NK-92 treated with Interleukin-12 subunit alpha and Interleukin-12 subunit beta, amount 100 ng/mL, for 24 hours (cell line): ENCODE results near the gene DCAF12.
"Not testable (repeated sequence)": the region's sequence is repeated elsewhere in the genome, so short reads cannot be mapped to it uniquely, and the experiment has no call there.

Source experiments
- DNase-seq: peaks from one replicate; lab custom pipeline; 2025; lab: John Stamatoyannopoulos, UW

Gene DCAF12

DNA sequence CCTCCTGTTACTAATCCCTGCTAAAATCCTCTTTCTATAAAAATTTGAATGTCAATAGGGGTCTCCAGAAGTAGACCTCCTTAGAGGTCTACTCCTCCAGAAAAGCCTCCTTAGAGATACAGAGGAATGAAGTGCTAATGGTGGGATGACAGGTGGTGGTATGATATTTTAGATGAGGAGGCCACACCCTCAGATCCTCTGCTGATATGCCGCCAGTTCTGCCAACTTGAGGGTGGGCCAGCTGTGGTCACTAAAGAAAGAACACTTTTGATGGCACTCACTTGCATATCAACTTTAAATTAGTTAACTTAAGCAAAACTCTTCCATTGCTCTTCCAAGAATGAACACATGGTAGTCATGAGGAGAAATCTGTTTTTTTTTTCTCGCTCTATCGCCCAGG lies 61.0 kb downstream of the DCAF12 start:
- DNase-seq, result no peak

DNA sequence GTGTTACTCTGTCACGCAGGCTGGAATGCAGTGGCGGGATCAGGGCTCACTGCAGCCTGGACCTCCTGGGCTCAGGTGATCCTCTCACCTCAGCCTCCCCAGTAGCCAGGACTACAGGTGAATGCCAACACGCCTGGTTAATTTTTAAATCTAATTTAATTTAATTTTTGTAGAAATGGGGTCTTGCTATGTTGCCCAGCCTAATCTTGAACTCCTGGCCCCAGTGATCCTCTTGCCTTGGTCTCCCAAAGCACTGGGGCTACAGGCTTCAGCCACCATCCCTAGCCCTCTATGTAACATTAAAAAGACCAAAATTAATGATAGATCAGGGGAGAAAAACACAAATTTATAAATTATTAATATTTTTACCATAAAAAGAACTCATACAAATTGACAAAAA lies 66.5 kb downstream of the DCAF12 start:
- no peak for DNase-seq

DNA sequence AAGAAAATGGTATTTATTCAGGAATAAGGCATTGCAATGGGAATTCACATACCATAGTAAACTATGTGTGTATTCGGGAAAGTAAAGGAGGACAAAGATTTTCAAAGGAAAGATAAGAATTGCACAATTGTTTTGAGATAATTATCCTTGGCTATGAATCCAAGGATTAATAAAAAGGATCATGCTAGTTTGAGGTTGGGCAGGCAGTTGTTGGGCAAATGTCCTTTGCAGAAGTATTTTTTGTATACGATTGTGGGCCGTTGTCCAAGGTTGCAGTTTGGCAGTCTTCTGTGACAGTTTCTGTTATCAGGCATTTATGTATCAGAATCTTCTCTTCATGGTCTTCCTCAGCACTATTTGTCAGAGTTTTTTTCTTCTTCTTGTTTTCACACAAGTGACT lies 67.2 kb downstream of the DCAF12 start:
- DNase-seq, result no peak

DNA sequence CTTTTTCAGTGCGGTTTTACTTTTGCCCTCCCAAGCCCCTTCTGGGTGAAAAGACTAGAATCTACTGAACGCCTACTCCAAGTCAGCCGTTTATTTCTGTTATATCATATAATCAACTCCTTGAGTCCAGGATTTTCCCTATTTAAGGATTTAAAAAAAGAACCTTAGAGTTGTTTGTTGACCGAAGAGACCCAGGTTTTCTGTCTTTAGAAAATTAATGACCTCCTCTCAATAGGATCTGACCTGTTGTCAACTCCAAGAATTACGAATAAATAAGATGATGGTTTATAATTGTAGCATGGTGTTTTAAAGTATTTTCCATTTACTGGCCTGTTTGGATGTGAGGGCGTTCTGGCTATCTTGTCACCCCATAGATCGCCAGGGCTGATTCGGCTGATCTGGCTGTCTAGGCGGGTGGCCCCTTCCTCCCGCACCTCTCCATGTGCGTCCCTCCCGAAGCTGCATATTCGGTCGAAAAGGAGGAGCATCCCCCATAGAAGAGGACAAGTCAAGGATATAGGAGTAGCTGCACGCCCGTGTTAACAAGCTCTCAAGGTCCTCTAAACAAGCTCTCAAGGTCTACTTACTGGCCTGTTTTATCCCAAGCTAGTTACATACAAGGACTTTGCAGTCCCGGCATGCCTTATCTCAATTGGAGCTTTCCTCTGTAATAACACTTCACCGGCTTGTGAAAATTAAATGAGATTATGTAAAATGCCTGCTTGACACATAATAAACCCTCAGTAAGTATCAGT lies 76.7 kb downstream of the DCAF12 start:
- DNase-seq, result no peak

DNA sequence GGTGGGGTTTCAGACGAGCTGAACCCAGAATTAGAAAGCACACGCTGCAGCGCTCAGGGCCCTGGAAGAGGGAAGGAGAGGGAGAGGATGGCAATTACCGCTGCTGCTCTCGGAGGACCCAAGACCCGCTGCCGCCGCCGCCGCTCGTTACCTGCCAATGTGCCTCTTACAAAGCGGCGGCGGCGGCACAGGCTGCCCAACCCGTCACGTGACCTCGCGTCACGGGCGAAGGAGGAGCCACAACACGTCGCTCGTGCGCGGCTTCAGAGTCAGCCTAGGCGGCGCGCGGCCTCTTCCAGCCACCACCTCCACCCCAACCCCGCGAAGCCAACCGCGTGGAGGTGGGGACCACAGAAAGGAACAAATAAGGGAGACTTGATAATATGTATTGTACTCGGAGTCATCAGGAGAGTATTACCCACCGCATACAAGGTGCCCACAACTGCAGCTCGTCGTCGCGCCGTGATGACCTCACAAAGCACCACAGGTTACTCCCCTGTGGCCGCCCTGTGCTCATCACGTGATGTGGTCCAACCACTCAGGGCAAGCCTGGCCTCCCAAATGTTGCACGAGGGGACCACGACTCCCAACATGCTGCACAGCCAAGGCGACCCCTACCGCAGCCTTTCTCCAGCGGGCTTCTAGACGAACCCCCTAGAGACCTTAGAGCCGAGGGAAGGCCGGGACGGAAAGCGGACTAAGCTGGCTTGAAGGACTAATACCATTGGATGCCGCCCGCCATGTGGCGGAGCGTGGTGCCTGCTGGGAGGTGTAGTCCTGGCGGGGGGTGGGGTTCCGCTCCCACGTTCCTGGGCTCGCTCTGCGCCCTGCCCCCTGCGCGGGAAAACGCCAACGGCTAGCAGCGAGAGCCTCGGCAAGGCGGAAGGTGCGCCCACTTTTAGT lies 77.5 kb downstream of the DCAF12 start, which contains the start of gene UBAP2:
Gene UBAP2 (minus strand): TSS at position 161 of the 903 bp plus-strand sequence. CDS start 31,739 bp downstream, outside the sequence.
- DNase-seq, result peak; percentile 96

DNA sequence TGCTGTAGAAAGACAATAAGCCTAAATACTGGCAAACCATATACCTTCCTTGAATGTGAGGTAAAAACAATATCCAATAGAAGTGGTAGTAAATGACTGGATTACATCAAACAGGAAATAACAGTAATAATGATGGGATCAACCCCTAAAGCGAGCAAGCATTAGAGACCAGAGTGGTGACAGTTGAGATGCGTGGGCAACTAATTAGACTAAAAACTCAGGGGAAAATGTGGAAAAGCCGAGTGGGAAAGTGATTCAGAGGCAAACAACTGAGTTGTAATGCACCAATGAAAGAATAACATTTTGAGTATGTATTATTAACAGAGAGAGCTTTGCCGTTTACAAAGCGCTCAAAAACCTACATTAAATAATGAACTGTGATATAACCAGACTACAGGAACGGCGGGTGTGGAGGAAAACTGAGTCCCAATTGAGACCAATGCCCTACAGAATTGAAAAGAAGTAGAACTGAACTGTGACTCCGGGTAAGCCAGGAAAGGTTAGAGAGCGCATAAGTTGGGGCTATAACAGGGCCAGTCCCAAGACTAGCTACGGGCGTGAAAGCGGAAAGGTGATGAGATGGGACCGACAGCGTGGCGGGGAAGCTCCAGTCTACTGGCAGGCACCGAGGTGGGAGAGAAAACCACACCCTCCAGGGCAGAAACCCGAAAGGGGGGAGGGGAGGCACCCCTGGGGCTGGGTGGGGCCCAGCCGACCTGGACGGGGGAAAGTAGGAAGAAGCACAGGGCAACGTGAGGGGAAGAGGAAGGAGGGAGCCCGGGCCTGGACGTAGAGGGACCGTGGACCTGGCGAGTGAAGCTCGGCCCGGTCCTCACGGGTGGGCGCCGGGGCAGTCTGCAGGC lies 78.4 kb downstream of the DCAF12 start:
- DNase-seq, result peak; percentile 68

DNA sequence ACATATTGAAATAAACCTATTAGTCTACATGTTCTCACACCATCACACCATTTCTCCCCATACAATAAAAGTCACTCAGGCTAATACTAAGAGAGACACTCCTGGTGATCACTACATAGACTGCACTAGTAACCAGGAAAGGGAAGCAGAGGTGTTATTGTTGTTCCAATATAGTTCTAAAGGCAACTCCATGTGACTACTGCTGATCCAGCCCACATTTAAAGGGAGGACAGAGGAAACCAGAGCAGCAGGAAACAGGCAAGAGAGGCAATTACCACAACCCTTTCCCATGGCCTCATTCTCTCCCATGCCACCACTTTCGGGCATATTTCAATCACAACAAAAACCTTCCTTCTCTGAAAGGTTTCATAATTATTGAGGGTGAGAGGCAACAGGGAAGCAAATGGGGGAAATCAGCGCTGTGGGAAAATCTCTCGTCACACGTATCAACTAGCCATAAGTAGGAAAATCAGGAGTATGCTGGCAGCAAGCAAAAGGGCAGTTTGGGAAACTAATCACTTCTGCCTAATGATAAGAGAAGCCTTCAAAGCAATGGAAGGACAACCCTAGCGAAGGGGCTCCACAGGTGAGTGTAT lies 79.6 kb downstream of the DCAF12 start:
- DNase-seq, result no peak

DNA sequence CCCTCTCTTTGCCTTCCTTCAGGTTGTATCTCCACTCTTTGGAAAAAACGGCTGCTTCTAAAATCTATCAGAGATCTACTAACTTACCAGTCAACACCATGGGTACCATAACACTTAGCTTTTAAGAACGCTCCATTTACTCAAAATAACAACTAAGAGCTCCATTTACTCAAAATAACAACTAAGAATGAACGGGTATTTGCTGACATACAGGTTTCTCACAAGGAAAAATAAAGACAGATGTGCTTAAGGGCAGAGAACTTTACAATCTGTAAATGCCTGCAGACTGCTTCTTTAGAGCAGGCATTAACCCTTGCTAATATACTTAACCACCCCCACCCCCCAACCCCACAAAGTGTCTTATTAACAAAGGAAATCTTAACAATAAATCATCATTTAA lies 80.6 kb downstream of the DCAF12 start:
- DNase-seq, result no peak

DNA sequence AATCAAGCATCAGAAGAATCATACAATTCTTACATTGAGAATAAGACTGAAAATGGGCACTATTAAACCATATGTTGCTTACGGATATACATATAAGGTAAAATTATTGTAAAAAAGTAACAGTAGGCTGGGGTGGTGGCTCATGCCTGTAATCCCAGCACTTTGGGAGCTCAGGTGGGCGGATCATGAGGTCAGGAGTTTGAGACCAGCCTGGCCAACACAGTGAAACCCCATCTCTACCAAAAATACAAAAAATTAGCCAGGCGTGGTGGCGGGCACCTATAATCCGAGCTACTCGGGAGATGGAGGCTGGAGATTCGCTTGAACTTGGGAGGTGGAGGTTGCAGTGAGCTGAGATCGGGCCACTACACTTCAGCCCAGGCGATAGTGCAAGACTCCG lies 84.4 kb downstream of the DCAF12 start:
- DNase-seq, result not testable (repeated sequence)

DNA sequence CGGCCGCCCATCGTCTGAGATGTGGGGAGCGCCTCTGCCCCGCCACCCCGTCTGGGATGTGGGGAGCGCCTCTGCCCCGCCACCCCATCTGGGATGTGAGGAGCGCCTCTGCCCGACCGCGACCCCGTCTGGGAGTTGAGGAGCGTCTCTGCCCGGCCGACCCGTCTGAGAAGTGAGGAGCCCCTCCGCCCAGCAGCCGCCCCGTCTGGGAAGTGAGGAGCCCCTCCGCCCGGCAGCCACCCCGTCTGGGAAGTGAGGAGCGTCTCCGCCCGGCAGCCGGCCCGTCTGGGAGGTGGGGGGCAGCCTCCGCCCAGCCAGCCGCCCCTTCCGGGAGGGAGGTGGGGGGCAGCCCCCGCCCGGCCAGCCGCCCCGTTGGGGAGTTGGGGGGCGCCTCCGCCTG lies 87.6 kb downstream of the DCAF12 start:
- not testable (repeated sequence) for DNase-seq

DNA sequence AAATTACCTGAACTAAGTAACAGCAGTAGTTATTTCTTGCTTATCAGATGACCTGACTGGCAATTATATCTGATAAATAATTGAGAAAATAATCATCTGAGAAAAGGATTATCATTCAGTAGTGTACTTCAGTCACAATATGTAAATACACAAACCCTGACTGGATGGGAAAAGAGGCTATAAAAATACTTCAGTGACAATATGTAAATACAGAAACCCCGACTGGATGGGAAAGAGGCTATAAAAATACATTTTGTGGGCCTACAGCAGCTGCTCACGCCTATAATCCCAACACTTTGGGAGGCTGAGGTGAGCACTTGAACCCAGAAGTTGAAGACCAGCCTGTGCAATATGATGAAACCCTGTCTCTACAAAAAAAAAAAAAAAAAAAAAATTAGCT lies 88.9 kb downstream of the DCAF12 start:
- DNase-seq, result no peak

DNA sequence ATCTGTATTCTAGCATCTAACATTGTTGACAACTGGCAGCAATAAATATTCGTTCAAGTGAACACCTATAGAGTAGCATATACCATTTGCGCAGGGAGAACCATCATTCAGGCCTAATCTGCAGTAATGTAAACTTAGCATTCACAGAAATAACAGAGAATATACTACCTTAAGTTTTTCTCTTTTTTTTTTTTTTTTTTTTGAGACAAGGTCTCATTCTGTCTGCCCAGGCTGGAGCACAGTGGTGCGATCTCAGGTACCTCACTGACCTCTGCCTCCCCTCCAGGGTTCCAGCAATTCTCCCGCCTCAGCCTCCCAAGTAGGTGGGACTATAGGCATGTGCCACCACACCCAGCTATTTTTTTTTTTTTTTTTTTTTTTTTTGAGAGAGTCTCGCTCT lies 89.9 kb downstream of the DCAF12 start:
- DNase-seq, result no peak
